GM12865 (cell line): ENCODE results near the gene TGFBI.

Experiments
- DNase-seq: peaks from one replicate; pipeline ENCODE4 v3.0.0; 2010; ENCODE audit warnings: low read depth
- H3K4me3 ChIP-seq: 2 replicates; pipeline ENCODE4 v1.5.1; 2011; ENCODE audit warnings: mild to moderate bottlenecking, low read depth, low read length, control low read depth
- TF ChIP-seq, protein P1 (sequence below): IDR thresholded peaks from 2 replicates; pipeline ENCODE4 v1.5.1; 2011; ENCODE audit warnings: low read length, control low read depth, low read depth, inconsistent platforms; ENCODE audit not compliant: insufficient read depth; ENCODE audit errors: missing control alignments

TGFBI gene

DNA sequence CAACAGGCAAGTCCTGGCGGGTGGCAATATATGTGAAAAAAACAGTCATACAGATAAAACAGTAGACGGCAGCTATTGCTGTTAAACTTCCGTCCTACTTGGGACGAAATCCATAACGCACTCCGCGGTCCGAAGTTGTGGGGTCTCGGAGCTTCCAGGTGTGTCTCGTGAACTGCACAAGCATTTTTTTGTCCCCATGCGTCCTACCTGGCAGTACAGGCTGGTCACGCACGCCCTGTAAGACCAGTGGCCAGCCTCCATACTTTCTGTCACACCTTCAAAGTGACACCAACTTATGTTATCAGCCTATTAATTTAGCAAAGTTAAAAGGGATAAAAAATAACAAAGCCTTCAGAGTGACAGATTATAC lies 51.3 kb downstream of the TGFBI start:
- TF ChIP-seq, protein P1, sequence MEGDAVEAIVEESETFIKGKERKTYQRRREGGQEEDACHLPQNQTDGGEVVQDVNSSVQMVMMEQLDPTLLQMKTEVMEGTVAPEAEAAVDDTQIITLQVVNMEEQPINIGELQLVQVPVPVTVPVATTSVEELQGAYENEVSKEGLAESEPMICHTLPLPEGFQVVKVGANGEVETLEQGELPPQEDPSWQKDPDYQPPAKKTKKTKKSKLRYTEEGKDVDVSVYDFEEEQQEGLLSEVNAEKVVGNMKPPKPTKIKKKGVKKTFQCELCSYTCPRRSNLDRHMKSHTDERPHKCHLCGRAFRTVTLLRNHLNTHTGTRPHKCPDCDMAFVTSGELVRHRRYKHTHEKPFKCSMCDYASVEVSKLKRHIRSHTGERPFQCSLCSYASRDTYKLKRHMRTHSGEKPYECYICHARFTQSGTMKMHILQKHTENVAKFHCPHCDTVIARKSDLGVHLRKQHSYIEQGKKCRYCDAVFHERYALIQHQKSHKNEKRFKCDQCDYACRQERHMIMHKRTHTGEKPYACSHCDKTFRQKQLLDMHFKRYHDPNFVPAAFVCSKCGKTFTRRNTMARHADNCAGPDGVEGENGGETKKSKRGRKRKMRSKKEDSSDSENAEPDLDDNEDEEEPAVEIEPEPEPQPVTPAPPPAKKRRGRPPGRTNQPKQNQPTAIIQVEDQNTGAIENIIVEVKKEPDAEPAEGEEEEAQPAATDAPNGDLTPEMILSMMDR, result no peak
- DNase-seq, result no peak
- peak overlapping the region; percentile 56 for H3K4me3 ChIP-seq

DNA sequence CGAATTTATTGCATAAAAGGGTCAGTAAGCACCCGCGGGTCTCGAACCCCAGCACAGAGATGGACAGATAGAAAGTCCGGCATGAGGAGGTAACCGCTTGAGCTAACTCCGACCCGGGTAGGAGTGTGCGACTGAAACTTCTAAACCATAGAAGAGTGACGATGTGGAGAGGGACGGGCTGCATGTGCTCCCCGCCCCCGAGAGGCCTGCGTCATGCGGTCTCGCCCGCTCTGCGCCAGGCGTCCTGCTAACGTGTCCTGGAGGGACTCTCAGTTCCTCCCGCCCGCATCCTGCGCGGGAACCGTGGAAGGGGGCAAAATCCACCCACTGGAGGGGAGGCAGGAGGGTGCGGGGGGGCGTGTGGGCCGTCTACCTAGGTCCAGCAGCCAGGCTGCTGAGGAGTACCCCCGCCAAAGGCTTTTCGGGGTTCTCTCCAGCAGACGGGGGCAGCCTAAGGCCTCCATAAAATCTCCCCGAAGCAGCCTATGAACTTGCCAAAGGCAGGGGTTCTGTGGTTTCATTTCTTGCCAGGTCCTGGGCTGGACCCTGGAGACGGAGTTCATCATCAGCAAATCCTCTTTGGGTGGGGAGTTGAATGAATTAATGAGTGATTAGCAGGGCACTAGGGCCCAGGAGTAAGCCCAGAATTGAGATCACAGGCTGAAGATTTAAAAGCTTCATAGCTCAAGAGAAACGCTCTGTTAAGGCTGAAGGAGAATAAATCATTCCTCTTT lies 51.9 kb downstream of the TGFBI start:
- peak; percentile 96 for DNase-seq
- H3K4me3 ChIP-seq, result peak overlapping the region; percentile 56
- TF ChIP-seq, protein P1, result no peak

DNA sequence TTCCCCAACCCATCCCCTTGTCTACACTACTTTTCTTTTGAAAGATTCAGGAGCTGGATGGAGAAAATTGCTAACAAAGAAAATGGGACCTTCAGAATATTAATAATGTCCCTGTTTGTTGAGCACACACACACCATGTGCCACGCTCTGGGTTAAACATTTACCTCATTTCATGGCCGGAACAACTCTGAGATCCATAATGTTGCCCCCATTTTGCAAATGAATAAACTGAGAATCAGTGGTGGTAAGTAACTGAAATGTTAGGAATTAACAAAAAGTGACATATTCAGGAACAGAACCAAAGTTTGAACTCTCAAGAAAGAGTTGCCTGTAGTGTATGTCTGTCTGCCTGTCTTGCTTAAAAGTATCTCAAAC lies 52.4 kb downstream of the TGFBI start:
- TF ChIP-seq, protein P1, result no peak
- DNase-seq, result no peak
- peak overlapping the region; percentile 56 for H3K4me3 ChIP-seq

DNA sequence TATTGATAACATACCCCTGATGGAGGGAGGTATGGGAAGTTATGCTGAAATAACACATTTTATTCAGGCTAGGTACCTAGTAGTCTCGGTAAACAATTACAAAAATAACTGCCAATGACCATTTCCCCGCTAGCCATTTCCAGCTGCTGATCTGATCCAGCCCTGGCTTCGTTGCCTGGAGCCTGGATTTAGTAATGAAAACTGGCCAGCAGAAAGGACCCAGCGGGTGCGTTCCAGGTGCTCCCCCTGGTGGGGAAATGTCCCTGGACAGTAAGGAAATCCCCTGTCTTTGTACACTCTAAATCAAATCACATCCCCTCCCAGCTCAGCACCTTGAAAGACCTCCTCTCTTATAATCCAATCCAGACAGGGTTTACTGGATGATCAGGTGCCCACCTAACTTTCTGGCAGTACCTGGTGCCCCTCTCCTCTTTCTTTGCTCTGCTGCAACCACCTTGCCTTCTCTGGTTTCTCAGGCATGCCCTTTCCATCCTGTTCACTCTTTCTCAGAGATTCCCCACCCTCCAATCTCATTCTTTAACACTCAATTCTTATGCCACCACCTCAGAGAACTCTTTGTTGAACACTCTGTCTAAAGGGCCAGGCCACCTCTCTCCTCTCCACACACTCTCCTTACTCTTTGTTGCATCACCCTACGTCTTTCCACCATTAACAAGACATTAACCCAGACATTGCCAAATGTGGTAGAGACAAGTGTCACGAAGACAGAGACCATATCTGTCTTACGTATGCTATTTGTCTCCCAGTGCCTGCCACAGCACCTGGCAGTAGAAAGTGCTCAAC lies 53.8 kb downstream of the TGFBI start:
- TF ChIP-seq, protein P1, result peak; percentile 85
- H3K4me3 ChIP-seq, result no peak overlapping the region
- DNase-seq, result peak; percentile 69

DNA sequence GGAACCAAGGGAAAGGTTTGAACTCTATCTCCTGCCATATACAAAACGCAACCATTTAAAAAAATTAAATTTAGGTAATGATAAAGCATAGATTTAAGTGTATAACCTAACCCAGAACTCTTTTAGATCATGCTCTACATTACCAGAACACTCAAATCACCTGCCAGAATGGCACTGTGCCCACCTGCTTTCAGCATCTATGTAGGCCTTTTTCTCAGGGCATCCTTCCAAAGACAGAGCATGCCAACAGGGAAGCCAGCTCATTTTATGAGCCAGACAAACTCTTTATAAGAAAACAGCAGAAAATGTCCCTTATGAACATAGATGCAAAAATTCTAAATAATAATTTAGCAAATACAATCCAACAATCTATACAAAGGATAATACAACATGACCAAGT lies 55.9 kb downstream of the TGFBI start:
- H3K4me3 ChIP-seq, result no peak overlapping the region
- TF ChIP-seq, protein P1, result no peak
- no peak for DNase-seq

DNA sequence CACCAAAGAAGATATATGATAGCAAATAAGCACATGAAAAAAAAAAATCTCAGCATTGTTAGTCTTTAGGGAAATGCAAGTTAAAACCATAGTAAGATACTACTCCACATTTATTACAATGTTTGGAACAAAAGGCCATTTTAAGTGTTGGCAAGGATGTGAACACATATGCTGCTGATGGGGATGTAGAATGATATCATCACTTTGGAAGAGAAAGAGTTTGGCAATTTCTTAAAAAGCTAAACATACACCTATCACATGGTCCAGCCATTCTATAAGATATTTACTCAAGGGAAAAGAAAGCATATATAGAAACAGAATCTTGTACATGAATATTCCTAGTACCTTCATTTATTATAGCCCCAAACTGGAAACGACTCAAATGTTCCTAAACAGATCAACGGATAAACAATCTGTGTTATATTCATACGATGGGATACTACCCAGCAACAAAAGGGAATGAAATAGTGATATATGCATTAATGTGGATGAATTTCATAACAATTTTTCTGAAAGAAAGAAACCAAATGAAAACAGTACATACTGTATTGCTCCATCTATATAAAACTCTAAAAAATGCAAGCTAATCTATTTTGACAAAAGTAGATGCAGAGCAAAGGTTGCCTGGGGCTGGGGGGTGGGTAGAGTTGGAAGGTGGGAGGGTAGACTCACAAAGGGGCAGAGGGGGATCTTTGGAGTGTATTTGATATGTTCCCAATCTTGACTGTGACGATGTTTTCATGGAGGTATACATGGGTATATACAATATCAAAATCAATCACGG lies 58.2 kb downstream of the TGFBI start:
- TF ChIP-seq, protein P1, result no peak
- no peak for DNase-seq
- no peak overlapping the region for H3K4me3 ChIP-seq
